ENCODE measurements around the gene DSCAM. TPM values are rescaled to one million over a fixed set of nuclear protein-coding genes. Genes with fewer than 3 reads are reported as not detected.

The DSCAM gene
- total RNA-seq, 1 donor from 2014 or later, result not detected

DNA sequence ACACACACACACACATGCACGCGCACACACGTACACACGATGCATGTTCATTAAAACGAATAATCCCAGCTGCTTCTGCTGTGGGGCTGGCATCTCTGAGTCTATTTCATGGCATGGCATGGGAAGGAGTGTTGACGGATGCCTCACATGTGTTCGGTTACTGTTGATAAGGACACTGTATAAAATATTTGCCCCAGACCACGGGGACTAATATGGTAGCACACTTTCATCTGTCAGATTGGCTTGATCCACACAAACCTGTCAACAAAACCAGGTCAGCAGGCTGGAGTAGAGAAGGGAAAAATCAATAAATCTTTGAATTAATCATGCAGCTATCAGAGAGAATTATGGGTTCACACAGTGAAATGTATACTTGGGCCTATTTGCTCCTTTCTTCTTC lies 171.9 kb downstream of the DSCAM start:
- no peaks in the 10 kb centered on the region for H3K9me3 ChIP-seq (replicated peaks)
- no peaks in the 10 kb centered on the region for H3K4me1 ChIP-seq
- no peaks in the 10 kb centered on the region for H3K36me3 ChIP-seq
- TF ChIP-seq, protein P1, sequence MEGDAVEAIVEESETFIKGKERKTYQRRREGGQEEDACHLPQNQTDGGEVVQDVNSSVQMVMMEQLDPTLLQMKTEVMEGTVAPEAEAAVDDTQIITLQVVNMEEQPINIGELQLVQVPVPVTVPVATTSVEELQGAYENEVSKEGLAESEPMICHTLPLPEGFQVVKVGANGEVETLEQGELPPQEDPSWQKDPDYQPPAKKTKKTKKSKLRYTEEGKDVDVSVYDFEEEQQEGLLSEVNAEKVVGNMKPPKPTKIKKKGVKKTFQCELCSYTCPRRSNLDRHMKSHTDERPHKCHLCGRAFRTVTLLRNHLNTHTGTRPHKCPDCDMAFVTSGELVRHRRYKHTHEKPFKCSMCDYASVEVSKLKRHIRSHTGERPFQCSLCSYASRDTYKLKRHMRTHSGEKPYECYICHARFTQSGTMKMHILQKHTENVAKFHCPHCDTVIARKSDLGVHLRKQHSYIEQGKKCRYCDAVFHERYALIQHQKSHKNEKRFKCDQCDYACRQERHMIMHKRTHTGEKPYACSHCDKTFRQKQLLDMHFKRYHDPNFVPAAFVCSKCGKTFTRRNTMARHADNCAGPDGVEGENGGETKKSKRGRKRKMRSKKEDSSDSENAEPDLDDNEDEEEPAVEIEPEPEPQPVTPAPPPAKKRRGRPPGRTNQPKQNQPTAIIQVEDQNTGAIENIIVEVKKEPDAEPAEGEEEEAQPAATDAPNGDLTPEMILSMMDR (IDR thresholded peaks at IDR 0.05; ENCODE audit: borderline replicate concordance), result no peak
- intact Hi-C loops (cut with micrococcal nuclease), result no loop called here
- no peak overlapping the region for H3K27ac ChIP-seq (replicated peaks)
- H3K4me3 ChIP-seq, result no peak overlapping the region
- no peaks in the 10 kb centered on the region for H3K27me3 ChIP-seq (ENCODE audit: low read depth)
- DNase-seq, result no peak

DNA sequence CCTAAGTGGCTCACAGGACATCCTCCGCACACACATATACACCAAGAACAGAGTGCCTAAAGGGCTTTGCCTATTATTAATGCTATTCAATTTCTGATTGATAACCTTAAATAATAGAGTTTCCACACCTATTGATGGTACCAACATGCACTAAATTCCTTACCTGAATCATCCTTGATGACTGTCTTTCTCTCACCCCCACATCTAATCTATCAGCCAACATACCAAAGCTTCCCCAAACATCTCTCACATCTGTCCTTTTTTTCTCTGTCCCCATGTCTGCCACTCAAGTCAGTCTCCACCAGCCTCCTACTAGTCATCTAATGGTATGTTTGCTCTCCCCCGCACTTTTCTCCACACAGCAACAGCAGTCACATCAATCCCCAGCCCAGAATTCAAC lies 174.4 kb downstream of the DSCAM start:
- Histone ChIP-seq H3K4me1 (no peaks in the 10 kb centered on the region), H3K4me3 (no peak overlapping the region), H3K36me3 (no peaks in the 10 kb centered on the region), H3K27ac (replicated peaks) (no peak overlapping the region), H3K27me3 (ENCODE audit: low read depth) (peaks cover 5% of the 10 kb centered on the region), H3K9me3 (replicated peaks) (no peaks in the 10 kb centered on the region)
- intact Hi-C loops (cut with micrococcal nuclease), result no loop called here
- no peak for DNase-seq
- TF ChIP-seq, protein P1 (IDR thresholded peaks at IDR 0.05; ENCODE audit: borderline replicate concordance), result no peak

DNA sequence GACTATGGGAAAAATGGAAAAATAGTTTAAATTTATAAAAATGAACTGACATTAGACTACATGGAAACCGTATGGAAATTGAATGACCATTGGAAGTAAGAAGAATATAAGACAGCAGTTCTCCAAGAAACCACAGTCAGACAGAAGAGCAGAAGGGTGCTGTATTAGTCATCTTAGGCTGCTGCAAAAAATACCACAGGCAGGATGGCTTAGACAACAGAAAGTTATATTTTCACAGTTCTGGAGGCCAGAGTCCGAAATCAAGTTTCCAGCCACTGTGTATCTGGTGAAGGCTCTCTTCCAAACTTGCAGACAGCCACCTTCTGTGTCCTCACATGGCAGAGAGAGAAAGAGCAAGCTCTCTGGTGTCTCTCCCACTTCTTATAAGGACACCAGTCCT lies 175.2 kb downstream of the DSCAM start:
- H3K4me1 ChIP-seq, result no peaks in the 10 kb centered on the region
- TF ChIP-seq, protein P1 (IDR thresholded peaks at IDR 0.05; ENCODE audit: borderline replicate concordance), result no peak
- H3K27me3 ChIP-seq (ENCODE audit: low read depth), result peaks cover 6% of the 10 kb centered on the region
- intact Hi-C loops (cut with micrococcal nuclease), result no loop called here
- no peak for DNase-seq
- H3K36me3 ChIP-seq, result no peaks in the 10 kb centered on the region
- H3K4me3 ChIP-seq, result no peak overlapping the region
- no peak overlapping the region for H3K27ac ChIP-seq (replicated peaks)
- H3K9me3 ChIP-seq (replicated peaks), result no peaks in the 10 kb centered on the region

DNA sequence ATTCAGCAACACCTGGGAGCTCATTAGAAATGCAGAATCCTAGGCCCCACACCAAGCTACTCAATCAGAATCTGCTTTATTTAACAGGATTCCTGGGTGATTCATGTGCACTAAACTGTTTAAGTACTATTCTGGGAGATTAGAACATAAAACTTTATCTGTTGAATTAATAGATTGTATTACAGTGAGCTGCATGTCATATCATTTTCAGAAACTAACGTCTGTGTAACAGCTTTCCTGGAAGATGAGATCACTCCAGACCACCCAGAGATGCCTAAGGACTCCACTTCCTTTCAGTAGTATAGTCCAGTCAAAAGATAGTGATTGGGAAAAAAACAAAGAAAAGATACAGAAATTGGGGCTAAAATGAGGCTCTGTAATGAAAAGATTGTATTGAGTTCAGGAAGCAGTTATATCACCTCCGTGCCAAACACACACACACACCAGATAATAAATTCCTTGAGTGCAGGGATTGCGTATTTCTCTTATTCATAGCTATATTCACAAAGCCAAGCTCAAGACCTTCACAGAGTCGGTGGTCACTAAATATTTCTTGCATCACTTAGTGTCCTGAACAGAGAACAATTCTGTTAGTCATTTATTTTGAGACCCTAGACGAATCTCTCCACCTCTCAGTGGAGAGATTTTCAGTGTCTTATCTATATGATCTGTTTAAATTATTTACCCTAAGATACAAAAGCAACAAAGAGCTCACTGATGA lies 178.2 kb downstream of the DSCAM start:
- Histone ChIP-seq H3K4me3 (no peak overlapping the region), H3K4me1 (no peaks in the 10 kb centered on the region), H3K27me3 (ENCODE audit: low read depth) (peaks cover 15% of the 10 kb centered on the region), H3K27ac (replicated peaks) (no peak overlapping the region), H3K9me3 (replicated peaks) (no peaks in the 10 kb centered on the region), H3K36me3 (no peaks in the 10 kb centered on the region)
- intact Hi-C loops (cut with micrococcal nuclease), result no loop called here
- TF ChIP-seq, protein P1 (IDR thresholded peaks at IDR 0.05; ENCODE audit: borderline replicate concordance), result no peak
- DNase-seq, result no peak

DNA sequence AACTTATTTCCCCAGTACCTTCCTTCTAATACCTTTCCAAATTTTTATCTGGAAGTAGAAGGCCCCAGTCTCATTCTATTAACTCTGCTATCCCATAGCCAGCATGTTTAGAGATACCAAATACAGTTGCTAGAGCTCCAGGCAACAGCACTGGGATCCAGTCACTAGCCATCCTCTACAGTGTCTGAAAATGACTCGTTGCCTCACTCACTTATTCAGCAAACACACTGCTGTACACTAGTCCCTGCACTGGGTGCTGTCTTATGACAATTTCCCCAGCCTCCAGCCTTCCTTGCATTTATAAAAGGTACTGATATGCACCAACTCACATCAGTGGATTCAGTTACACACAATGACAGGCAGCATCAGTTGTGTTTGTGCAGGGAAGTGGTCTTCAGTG lies 179.0 kb downstream of the DSCAM start:
- Histone ChIP-seq H3K4me1 (no peaks in the 10 kb centered on the region), H3K27ac (replicated peaks) (no peak overlapping the region), H3K27me3 (ENCODE audit: low read depth) (peaks cover 15% of the 10 kb centered on the region), H3K9me3 (replicated peaks) (no peaks in the 10 kb centered on the region), H3K4me3 (no peak overlapping the region), H3K36me3 (no peaks in the 10 kb centered on the region)
- TF ChIP-seq, protein P1 (IDR thresholded peaks at IDR 0.05; ENCODE audit: borderline replicate concordance), result no peak
- intact Hi-C loops (cut with micrococcal nuclease), result no loop called here
- no peak for DNase-seq

Measured in left ventricle myocardium inferior (tissue), 1 donor.